Measurements from ENCODE around the gene OXT.
"Not testable (repeated sequence)": the region's sequence is repeated elsewhere in the genome, so short reads cannot be mapped to it uniquely, and the experiment has no call there.

Gene OXT

GRCh38 chr20:3051385-3052019 is 19.9 kb upstream of the OXT start:
- no peak for DNase-seq

DNA sequence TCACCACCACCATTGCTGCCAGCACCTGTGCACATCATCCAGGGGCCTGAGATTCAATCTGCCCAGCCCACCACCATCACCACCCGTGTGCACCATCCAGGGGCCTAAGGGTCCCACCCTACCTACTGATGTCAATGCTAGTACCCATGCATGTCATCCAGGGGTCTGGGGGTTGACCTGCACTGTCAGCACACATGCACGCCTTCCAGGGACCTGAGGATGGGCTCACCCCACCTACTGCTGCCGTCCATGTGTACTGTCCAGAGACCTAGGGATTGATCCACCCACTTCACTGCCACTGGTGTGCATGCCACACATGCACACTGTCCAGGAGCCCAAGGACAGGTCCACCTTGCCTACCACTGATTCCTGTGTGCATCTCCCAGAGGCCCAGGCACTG is 11.9 kb upstream of the OXT start:
- DNase-seq, result no peak

GRCh38 chr20:3064119-3064518 is 7.3 kb upstream of the OXT start:
- DNase-seq, result not testable (repeated sequence)

GRCh38 chr20:3067139-3068014 is 4.0 kb upstream of the OXT start:
- DNase-seq, result no peak

DNA sequence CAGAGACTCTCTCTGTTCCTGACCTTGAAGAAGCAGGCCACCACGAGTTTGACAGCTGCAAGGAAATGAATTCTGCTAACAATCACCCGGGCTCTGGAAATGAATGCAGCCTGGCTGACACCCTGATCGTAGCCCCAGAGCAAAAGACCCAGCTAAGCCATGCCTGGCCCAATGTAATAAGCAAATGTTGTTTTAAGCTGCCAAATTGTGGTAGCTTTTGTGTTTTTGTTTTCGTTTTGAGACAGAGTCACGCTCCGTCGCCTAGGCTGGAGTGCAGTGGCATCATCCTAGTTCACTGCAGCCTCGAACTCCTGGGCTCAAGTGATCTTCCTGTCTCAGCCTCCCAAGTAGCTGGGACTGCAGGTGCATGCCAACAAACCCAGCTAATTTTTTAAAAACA is 3.3 kb upstream of the OXT start:
- DNase-seq, result no peak

DNA sequence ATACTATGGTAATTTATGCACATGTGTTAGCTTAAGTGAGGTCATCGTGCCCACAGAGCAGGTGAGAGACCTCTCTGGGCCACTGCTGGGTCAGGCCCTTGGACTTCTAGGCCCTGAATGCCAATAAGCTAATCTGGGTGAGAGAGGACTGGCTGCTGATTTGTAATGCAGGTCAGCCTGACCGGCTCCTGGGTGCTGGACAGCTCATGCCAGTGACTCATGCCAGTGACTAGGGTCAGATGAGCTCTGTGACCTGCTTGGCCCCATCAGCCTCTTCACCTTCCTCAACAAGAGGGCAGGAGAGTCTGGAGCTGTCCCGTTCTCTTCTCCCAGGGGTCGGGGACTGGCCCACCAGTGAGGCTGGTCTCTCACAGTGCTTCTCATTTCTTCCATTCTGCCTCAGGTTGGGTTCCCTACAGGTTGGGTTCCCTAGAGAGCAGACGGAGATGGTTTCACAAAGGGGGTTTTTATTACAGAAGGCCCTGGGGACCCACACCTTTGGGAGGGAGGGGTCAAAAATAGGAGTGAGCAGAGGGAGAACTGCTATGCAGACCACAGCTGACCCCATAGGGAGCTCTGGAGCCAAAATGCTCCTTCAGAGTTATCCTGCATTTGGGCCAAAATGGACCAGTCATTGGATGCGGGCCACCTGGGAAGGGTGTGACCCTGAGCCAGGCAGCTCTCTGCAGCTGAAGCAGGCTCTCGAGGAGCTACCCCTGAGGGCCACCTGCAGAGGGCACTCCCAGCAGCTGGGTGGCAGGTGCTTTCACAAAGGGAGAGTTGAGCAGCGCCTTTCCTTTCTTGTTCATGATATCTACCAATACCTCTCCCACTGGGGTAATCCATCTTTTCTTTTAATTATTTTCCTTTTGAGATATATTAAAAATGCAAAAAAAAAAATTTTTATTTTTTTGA is 2.2 kb upstream of the OXT start:
- DNase-seq, result no peak

DNA sequence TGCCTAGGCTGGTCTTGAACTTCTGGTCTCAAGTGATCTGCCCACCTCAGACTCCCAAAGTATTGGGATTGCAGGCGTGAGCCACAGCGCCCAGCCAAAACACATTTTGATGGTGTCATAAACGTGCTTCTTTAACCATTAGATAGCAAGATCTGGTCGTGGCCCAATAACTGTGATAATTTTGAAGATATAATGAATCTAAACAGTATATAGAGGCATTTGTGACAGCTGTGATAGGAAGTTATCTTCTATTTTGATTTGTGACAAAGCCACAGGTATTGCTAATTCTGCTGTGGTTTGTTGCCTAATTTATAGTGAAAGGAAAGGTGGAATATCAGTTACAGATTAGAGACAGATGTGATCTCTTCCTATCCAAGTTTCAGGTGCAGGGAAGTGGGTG is 695 bp upstream of the OXT start:
- DNase-seq, result no peak

- no peak for DNase-seq
Observed at GRCh38 chr20:3071266-3071609, 182 bp upstream of the OXT start.

DNA sequence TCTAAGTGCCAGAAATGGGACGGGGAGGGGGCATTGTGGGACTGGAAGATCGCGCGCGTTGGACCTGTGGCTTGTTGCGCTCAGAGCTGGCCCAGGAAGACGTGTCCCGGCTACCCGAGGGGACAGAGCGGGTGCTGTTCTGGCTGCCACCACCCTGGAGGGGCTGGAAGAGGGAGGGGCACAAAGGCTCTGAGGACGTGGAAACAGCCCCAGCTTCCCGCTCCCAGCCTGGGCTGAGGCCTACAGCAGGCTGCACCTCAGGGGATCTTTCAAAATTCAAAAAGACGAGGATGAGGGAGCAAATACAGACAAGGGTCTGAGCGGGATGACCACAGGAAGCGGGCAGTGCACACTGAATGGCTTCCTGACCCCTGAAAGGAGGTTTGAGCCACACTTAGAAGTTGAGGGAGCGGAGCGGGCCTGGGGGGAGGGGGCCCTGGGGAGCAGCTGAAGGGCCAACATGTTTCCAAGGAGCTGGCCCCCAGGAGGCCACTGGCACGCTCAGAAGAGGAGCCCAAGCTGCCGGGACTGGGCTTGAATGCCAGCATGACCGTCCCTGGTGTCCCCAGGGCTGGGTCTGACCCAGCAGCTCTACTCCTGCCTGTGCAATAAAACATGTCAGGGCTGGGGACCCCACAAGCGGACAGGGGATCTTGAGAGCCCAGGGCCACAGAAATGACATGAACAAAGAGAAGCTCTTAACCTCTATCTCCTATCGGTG is 1.3 kb downstream of the OXT start:
- no peak for DNase-seq

DNA sequence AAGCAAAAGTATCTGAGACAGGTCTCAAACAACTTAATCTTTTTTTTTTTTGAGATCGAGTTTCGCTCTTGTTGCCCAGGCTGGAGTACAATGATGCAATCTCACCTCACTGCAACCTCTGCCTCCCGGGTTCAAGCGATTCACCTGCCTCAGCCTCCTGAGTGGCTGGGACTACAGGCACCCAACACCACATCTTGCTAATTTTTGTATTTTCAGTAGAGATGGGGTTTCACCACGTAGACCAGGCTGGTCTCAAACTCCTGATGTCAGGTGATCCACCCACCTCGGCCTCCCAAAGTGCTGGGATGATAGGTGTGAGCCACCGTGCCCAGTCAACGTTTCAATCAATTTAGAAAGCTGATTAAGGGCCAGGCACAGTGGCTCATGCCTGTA is 1.8 kb downstream of the OXT start:
- not testable (repeated sequence) for DNase-seq

GRCh38 chr20:3074812-3075211 is 3.4 kb downstream of the OXT start:
- no peak for DNase-seq

- not testable (repeated sequence) for DNase-seq
Observed at GRCh38 chr20:3075315-3075714, 3.9 kb downstream of the OXT start.

DNA sequence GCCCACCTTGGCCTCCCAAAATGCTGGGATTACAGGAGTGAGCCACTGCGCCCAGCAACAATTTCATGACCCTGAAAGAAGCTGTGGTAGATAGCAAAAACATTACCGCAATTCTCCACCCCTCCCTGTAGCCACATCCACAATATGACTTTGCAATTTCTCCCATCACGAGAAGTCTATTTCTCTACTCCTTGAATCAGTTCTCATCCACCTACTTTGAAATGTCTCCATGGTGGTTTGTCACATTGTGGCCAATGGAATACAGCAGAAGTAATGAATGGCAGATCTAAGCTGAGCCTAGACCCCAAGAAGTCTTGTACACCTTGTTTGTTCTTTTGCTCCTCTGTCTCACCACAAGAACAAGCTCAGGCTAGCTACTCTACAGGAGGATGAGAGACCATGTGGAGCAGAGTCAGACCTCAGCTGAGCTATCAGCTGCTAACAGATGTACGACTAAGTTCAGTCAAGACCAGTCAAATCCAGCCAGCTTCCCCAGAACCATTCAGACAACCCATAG is 6.3 kb downstream of the OXT start:
- no peak for DNase-seq

GRCh38 chr20:3080939-3081388 is 9.5 kb downstream of the OXT start:
- no peak for DNase-seq

GRCh38 chr20:3081641-3082040 is 10.2 kb downstream of the OXT start:
- no peak for DNase-seq

DNA sequence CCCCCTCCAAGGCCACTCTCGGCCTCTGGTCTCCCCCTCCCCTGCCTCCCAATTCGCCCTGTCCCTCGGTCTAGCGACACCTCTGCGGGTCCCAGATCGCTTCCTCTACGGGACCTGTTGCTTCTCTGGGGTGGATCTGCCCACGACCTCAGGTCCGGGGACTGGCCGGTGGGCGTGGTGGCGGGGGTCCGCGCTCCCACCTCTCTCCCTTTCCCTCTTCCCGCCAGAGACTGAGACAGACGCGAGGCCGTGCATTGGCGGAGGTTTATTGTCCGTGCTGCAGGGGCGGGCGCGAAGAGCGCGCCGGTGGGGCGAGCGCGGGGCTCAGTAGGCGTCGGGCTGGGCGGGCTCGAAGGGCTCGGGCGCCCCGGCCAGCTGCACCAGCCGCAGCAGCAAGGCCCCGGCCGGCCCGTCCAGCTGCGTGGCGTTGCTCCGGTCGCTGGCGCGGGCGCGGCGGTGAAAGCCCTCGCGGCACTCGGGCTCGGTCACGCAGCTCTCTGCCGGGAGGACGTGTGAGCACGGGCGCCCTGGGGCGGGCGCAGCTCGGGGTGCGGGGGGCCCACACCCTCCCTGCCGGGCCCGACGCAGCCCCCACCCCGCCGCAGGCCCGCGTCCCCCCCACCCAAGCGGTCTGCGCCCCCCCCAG is 11.0 kb downstream of the OXT start:
- DNase-seq, result no peak

GRCh38 chr20:3082955-3083952 is 11.8 kb downstream of the OXT start:
- no peak for DNase-seq

DNA sequence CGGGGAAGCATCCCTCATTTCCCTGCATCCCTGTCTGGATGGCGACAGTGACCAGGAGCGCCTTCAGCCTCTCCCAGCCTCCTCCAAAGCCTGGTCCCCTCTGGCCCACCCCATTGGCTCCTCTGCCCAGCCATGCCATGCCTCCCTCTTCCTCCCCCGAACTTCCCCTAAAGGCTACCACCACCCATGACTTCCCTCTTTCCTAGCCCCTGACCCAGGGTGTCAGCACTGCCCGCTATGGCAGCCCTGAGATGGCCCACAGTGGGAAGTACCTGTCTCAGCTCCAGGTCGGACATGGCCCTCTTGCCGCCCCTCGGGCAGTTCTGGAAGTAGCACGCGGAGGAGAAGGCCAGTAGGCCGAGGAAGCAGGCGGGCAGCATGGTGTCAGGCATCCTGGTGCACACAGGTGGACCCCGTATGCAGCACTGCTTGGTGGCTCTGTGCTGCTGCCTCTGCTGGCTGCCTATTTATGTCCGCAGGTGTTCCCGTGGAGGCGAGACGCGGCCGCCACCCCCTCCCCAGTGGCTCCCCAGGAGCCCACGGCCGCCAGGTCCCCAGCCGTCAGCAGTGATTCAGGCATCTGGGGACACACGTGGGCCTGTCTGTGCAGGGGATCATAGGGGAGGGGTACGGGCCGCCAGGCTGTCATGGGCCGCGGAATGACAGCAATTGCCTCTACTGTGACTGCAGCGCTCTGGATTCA is 13.0 kb downstream of the OXT start, which contains the start of gene AVP:
Gene AVP (minus strand): TSS at position 442 of the 703 bp plus-strand sequence. CDS start 50 bp downstream, at position 392.
- DNase-seq, result no peak

DNA sequence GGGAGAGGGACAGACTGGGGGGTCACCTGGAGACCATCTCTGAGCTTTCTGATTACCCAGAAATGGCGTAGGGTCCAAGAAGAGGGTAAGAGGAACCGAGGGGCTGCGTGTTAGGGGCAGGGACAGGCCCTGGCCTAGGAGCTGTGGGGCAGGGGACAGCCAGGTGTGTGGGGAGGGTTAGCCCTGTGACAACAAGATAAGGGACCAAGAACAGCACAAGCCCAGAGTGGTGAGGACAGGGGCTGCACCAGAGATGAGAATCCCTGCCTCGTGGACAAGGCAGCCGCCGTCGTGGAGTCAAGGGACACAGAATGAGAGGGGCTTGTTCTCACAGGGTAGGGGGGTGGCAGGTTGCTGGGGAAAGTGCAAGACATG is 13.6 kb downstream of the OXT start:
- DNase-seq, result no peak

- no peak for DNase-seq
Observed at GRCh38 chr20:3085571-3086072, 14.2 kb downstream of the OXT start.

Data from central memory CD4-positive, alpha-beta T cell (primary cell).